CD8-positive, alpha-beta memory T cell (primary cell): ENCODE measurements around the gene GPR161. TPM values are rescaled to one million over a fixed set of nuclear protein-coding genes. Genes with fewer than 3 reads are reported as not detected.

Experiments
- CTCF ChIA-PET: fragments of 350-600 bp; sonication (Branson Sonifier 250); formaldehyde crosslinking; loops from one replicate; lab custom pipeline; 2021; ENCODE audit warnings: antibody characterized with exemption; lab: Charles Lee
- POLR2A ChIA-PET: fragments of 350-600 bp; sonication (Branson Sonifier 250); formaldehyde crosslinking; loops from one replicate; lab custom pipeline; 2021; ENCODE audit warnings: antibody characterized with exemption; lab: Charles Lee
- DNase-seq, 5 donors: peaks; one replicate each; pipeline versions ENCODE4 v3.0.0 to v3.0.0-alpha.2; 2020 to 2022; ENCODE audit warnings: mixed read lengths in 1 of 5
- H3K27ac ChIP-seq: one replicate; pipeline ENCODE4 v1.7.0; 2013; ENCODE audit warnings: low read depth, mild to moderate bottlenecking, low read length, moderate library complexity
- H3K27me3 ChIP-seq: 2 replicates; pipeline ENCODE4 v1.7.0; 2013; ENCODE audit warnings: low read length, mild to moderate bottlenecking; ENCODE audit not compliant: insufficient read depth, poor library complexity, severe bottlenecking
- H3K36me3 ChIP-seq: 2 replicates; pipeline ENCODE4 v1.7.0; 2013; ENCODE audit warnings: mild to moderate bottlenecking, low read length, moderate library complexity; ENCODE audit not compliant: insufficient read depth
- H3K4me1 ChIP-seq: 2 replicates; pipeline ENCODE4 v1.7.0; 2013; ENCODE audit warnings: mild to moderate bottlenecking, low read length, moderate library complexity; ENCODE audit not compliant: insufficient read depth
- H3K4me3 ChIP-seq: 2 replicates; pipeline ENCODE4 v1.7.0; 2013; ENCODE audit warnings: mild to moderate bottlenecking, low read length
- H3K9me3 ChIP-seq: 2 replicates; pipeline ENCODE4 v1.7.0; 2013; ENCODE audit warnings: mild to moderate bottlenecking, low read length
- H3K27ac Mint-ChIP-seq, 8 donors: one replicate each; pipeline ENCODE4 v1.8.0; 2020 to 2021; ENCODE audit warnings: mixed read lengths in 8 of 8, mild to moderate bottlenecking in 6 of 8, inconsistent platforms in 3 of 8, moderate library complexity in 3 of 8
- H3K27me3 Mint-ChIP-seq, 2 donors: one replicate each; pipeline ENCODE4 v1.8.0; 2020 to 2021; ENCODE audit warnings: mixed read lengths in 2 of 2, mild to moderate bottlenecking in 1 of 2, moderate library complexity in 1 of 2
- H3K36me3 Mint-ChIP-seq, 3 donors: one replicate each; pipeline ENCODE4 v1.8.0; 2020 to 2021; ENCODE audit warnings: mixed read lengths in 3 of 3, inconsistent platforms in 1 of 3, mild to moderate bottlenecking in 1 of 3
- H3K4me1 Mint-ChIP-seq, 3 donors: one replicate each; pipeline ENCODE4 v1.8.0; 2020 to 2021; ENCODE audit warnings: mixed read lengths in 3 of 3, inconsistent platforms in 1 of 3, mild to moderate bottlenecking in 1 of 3
- H3K4me3 Mint-ChIP-seq, 7 donors: one replicate each; pipeline ENCODE4 v1.8.0; 2020 to 2021; ENCODE audit warnings: mixed read lengths in 7 of 7, mild to moderate bottlenecking in 6 of 7, moderate library complexity in 4 of 7, inconsistent platforms in 2 of 7
- H3K9me3 Mint-ChIP-seq, 5 donors: one replicate each; pipeline ENCODE4 v1.8.0; 2020 to 2022; ENCODE audit warnings: mixed read lengths in 5 of 5, mild to moderate bottlenecking in 3 of 5, moderate library complexity in 2 of 5, inconsistent platforms in 1 of 5
- polyA plus RNA-seq: library from polyadenylated mRNA; unstranded; fragments of 300-500 nt; fragmentation: Illumina TruSeq; gene quantifications from one replicate; pipeline ENCODE4 v1.2.3, GENCODE V29; 2021
- total RNA-seq, 2 experiments: library from RNA; stranded (reverse); gene quantifications; one replicate each; pipeline ENCODE4 v1.2.3, GENCODE V29; 2021

GPR161 gene
- total and polyA plus RNA-seq, 3 experiments from 2014 or later, result 0.10 to 0.73 (median 0.48) TPM

DNA sequence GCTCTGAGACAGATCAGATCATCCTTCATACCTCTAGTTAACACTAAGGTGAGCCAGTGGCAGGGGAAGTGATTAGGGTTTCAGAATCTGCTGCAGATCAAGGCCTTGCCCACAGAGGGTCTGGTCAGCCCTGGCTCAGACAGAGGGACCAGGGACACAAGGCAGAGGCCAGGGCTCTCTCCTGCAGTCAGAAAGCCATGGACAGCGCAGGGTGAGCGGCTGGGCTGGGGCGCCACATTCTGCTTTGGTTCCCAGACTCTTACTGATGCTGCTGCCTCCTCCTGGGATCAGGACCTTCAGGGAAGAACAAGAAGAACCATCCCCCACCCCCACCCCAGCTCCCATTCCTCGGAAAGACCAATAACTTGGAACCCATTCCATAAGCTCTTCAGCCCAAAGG lies 43.1 kb downstream of the GPR161 start:
- Mint-ChIP-seq H3K9me3 (no peaks in the 10 kb centered on the region), H3K27me3 (peaks cover 4 to 7% of the 10 kb centered on the region in 2 donors), H3K36me3 (no peaks in the 10 kb centered on the region), H3K27ac (no peak overlapping the region), H3K4me3 (no peak overlapping the region), H3K4me1 (no peaks in the 10 kb centered on the region)
- no peak overlapping the region for H3K4me3 ChIP-seq
- no peak for DNase-seq
- no peaks in the 10 kb centered on the region for H3K27me3 ChIP-seq
- POLR2A ChIA-PET, result no interaction called here
- CTCF ChIA-PET, result no interaction called here
- H3K9me3 ChIP-seq, result no peaks in the 10 kb centered on the region
- H3K27ac ChIP-seq, result no peak overlapping the region
- H3K4me1 ChIP-seq, result no peaks in the 10 kb centered on the region
- no peaks in the 10 kb centered on the region for H3K36me3 ChIP-seq

DNA sequence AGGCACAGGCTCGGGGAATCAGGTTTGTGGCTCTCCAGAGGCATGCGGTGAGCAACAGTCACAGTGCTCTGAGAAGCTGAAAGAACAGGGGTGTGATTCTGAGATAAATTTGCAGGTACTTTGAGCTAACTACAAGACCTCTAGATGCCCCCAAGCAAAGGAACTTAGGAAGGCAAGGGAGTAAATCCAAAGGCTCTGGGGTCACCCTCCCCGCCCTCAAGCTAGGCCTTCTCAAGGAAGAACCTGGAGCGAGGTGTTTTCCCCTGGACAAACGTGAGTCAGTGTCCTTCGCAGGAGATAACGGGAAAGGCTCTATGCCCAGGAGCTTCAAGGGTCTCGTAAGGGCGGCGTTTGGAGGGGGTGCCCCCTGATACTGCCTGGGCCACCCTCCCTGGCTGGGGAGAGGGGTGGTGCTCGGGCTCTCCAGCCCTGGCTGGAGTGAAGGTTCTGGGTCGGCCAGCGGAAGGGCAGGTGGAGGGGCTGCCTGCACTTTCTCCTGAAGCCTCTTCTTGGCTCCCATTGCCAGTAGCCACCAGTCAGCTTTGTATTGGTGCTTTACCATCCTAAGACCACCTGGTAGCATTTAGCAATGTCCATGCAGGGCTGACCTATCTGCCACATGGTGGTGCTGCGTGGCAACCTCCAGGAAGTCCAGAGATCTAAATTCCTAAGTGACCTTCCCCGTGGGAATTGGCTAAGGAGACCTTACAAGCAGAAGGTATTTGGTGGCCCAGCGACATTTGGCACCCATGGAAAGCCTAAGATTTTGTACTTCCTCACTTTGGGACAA lies 44.0 kb downstream of the GPR161 start:
- no peaks in the 10 kb centered on the region for H3K36me3 Mint-ChIP-seq
- DNase-seq, result no peak
- Histone ChIP-seq H3K27me3 (no peaks in the 10 kb centered on the region), H3K27ac (no peak overlapping the region), H3K36me3 (no peaks in the 10 kb centered on the region), H3K4me1 (no peaks in the 10 kb centered on the region), H3K9me3 (no peaks in the 10 kb centered on the region), H3K4me3 (no peak overlapping the region)
- peaks cover 1 to 10% of the 10 kb centered on the region in 2 donors for H3K27me3 Mint-ChIP-seq
- no peak overlapping the region for H3K27ac Mint-ChIP-seq
- ChIA-PET POLR2A (no interaction called here), CTCF (interaction anchor here (2.3 kb wide), 1 partner anchor 10 kb away, joined by 7 read pairs; no protein-coding TSS in a partner anchor)
- no peak overlapping the region for H3K4me3 Mint-ChIP-seq
- H3K9me3 Mint-ChIP-seq, result no peaks in the 10 kb centered on the region
- no peaks in the 10 kb centered on the region for H3K4me1 Mint-ChIP-seq

DNA sequence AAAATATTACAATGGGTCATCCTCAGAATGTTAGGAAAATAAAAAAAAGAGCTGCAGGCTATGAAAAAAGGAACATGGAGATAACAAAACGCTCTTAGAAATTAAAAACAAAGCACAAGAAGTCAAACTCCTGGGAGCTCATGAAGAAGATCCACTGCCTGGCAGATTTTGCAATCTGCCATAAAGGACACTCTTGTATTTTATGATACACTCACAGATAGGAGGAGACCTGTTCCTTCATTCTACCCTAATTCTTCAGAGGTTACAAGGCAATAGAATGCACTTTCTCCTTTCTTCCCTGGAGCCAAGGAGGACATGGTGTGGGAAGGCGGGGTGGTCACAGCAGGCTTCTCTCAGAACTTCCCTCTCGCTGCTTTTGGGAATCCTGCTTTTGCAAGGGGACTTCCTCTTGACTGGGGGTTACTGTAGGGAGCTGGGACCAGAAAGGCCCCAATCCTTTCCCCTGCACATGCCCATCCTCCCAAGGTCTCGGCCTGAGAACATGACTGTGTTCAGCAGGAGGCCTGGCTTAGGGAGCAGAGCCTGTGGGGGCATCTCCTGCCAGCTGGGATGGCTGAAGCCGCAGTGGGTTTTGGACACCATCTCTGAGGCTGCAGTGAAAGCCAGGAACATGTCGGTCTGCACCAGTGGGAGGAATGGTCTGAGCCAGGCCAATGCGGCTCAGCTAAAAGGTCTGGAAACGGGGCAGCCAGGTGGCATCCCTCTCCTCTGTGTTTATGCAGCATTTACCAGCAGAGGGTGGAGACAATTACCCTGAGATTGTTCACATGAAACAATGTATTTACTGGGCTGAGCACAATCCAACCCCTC lies 44.8 kb downstream of the GPR161 start:
- H3K4me3 Mint-ChIP-seq, result no peak overlapping the region
- DNase-seq, result no peak
- no peak overlapping the region for H3K27ac Mint-ChIP-seq

DNA sequence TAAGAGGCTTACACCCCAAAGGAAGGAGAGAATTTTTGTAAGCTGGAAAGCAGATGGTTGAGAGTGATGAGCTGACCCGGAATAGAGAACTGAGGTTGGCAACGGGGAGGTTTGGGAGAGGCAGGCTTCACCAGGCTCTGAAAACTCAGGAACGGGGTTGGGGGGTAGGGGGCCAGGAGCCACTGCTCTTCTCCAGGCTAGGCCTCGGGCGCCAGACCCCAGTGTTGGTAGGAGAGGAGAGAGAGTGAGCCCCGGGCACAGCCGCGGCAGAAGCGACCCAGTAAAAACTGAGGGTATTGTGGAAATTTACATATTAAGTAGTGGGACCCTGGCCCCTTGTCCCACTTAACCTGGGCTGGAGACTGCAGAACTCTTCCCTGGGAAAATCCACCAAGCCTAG lies 45.7 kb downstream of the GPR161 start:
- no peak for DNase-seq
- POLR2A ChIA-PET, result no interaction called here
- H3K4me1 Mint-ChIP-seq, result no peaks in the 10 kb centered on the region
- no peaks in the 10 kb centered on the region for H3K36me3 Mint-ChIP-seq
- Histone ChIP-seq H3K9me3 (no peaks in the 10 kb centered on the region), H3K36me3 (no peaks in the 10 kb centered on the region), H3K4me3 (no peak overlapping the region), H3K4me1 (no peaks in the 10 kb centered on the region), H3K27me3 (no peaks in the 10 kb centered on the region), H3K27ac (no peak overlapping the region)
- H3K27ac Mint-ChIP-seq, result no peak overlapping the region
- H3K27me3 Mint-ChIP-seq, result peaks cover 1 to 11% of the 10 kb centered on the region in 2 donors
- no peaks in the 10 kb centered on the region for H3K9me3 Mint-ChIP-seq
- H3K4me3 Mint-ChIP-seq, result no peak overlapping the region
- CTCF ChIA-PET, result interaction anchor here (2.3 kb wide), 1 partner anchor 9 kb away, joined by 7 read pairs; no protein-coding TSS in a partner anchor

More for the DNA sequence above, 44.8 kb downstream of the GPR161 start:
- ChIA-PET POLR2A (interaction anchor here (0.6 kb wide), 1 partner anchor 125 kb away, joined by 3 read pairs; no protein-coding TSS in a partner anchor), CTCF (interaction anchor here (2.3 kb wide), 1 partner anchor 10 kb away, joined by 7 read pairs; no protein-coding TSS in a partner anchor)
- Mint-ChIP-seq H3K9me3 (no peaks in the 10 kb centered on the region), H3K4me1 (no peaks in the 10 kb centered on the region), H3K27me3 (peaks cover 1 to 11% of the 10 kb centered on the region in 2 donors), H3K36me3 (no peaks in the 10 kb centered on the region)
- Histone ChIP-seq H3K9me3 (no peaks in the 10 kb centered on the region), H3K4me3 (no peak overlapping the region), H3K4me1 (no peaks in the 10 kb centered on the region), H3K27ac (no peak overlapping the region), H3K27me3 (no peaks in the 10 kb centered on the region), H3K36me3 (no peaks in the 10 kb centered on the region)

DNA sequence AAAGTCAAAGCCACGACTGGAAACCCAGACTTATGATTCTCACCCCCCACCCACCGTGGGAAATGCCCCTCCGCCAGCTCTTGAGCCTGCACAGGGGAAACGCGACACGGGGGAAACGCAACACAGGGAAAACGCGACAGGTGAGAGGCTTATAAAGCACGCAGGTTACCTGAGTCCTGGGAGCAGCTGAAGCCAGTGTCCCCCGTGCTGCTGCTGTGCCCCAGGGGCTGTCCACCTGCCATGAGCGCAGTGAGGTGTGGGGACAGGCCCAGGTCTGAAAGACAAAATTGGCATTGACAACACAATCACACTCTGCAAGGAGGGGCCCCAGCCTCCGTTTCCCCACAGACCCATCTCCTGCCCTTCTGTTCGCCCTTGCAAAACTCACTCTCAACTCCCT lies 46.3 kb downstream of the GPR161 start:
- no peaks in the 10 kb centered on the region for H3K27me3 ChIP-seq
- no peak overlapping the region for H3K4me3 Mint-ChIP-seq
- no peaks in the 10 kb centered on the region for H3K9me3 ChIP-seq
- no peak overlapping the region for H3K27ac Mint-ChIP-seq
- no peak overlapping the region for H3K27ac ChIP-seq
- no peaks in the 10 kb centered on the region for H3K36me3 Mint-ChIP-seq
- no peak for DNase-seq
- no peak overlapping the region for H3K4me3 ChIP-seq
- no peaks in the 10 kb centered on the region for H3K36me3 ChIP-seq
- CTCF ChIA-PET, result no interaction called here
- H3K9me3 Mint-ChIP-seq, result no peaks in the 10 kb centered on the region
- H3K4me1 Mint-ChIP-seq, result no peaks in the 10 kb centered on the region
- H3K4me1 ChIP-seq, result no peaks in the 10 kb centered on the region
- POLR2A ChIA-PET, result no interaction called here
- H3K27me3 Mint-ChIP-seq, result peaks cover 1 to 11% of the 10 kb centered on the region in 2 donors

DNA sequence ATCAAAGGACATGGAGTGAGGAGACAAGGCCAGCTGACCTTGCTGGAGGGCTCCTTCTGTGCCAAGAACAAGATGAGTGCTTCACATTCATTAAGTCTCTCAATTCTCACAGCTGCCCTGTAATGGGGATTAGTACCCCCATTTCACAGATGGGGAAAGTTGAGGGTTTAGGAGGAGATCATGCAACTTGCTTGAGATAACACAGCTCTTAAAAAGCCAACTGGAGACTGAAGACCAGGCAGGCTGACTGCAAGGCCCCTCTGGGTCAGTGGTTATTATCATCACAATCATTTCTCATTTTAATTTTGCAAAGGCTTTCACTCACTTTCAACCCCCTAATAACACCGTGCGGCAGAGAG lies 46.8 kb downstream of the GPR161 start:
- no peaks in the 10 kb centered on the region for H3K36me3 Mint-ChIP-seq
- Histone ChIP-seq H3K36me3 (no peaks in the 10 kb centered on the region), H3K27me3 (no peaks in the 10 kb centered on the region), H3K9me3 (no peaks in the 10 kb centered on the region), H3K4me3 (no peak overlapping the region), H3K27ac (no peak overlapping the region), H3K4me1 (no peaks in the 10 kb centered on the region)
- no peaks in the 10 kb centered on the region for H3K4me1 Mint-ChIP-seq
- no peak for DNase-seq
- no peak overlapping the region for H3K27ac Mint-ChIP-seq
- ChIA-PET CTCF (no interaction called here), POLR2A (no interaction called here)
- H3K27me3 Mint-ChIP-seq, result peaks cover 1 to 11% of the 10 kb centered on the region in 2 donors
- no peak overlapping the region for H3K4me3 Mint-ChIP-seq
- no peaks in the 10 kb centered on the region for H3K9me3 Mint-ChIP-seq

DNA sequence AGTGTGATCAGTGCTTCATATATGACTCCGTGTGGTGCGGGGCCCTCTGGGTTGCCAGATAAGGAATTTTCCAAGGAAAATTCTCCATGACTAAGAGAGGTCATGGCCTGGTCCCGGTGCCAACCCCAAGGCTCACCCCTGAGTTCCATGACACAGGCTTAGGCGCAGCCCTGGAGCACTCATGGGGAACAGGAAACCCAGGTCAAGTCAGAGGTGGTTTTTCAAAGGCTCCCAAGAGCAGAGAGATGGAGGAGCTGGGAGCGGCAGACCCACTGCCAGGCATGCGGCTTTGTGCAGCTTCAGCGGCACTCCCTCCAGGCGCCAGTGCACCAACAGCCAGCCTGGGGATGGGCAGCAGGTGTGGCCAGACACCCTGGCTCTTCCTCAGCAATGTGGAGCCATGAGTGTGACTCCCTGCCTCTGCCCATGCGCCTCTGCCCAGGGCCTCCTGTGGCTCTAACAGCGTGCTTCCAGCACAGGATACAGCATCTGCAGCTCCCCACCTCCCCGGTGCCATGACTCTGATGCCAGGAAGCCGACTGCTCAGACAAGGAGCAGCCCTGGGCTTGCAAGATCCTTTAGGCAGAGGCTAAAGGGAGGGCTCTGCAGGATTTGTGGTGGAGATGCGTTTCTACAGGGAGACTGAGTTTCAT lies 47.3 kb downstream of the GPR161 start:
- no peaks in the 10 kb centered on the region for H3K9me3 ChIP-seq
- no peaks in the 10 kb centered on the region for H3K9me3 Mint-ChIP-seq
- no peaks in the 10 kb centered on the region for H3K4me1 Mint-ChIP-seq
- no peaks in the 10 kb centered on the region for H3K27me3 ChIP-seq
- ChIA-PET POLR2A (no interaction called here), CTCF (no interaction called here)
- no peak overlapping the region for H3K27ac ChIP-seq
- DNase-seq, result no peak
- no peaks in the 10 kb centered on the region for H3K4me1 ChIP-seq
- peaks cover 1 to 11% of the 10 kb centered on the region in 2 donors for H3K27me3 Mint-ChIP-seq
- no peak overlapping the region for H3K27ac Mint-ChIP-seq
- H3K4me3 ChIP-seq, result no peak overlapping the region
- H3K4me3 Mint-ChIP-seq, result no peak overlapping the region
- no peaks in the 10 kb centered on the region for H3K36me3 Mint-ChIP-seq
- no peaks in the 10 kb centered on the region for H3K36me3 ChIP-seq
